SU-DHL-6 (cell line): ENCODE measurements around the gene FAF2.

ENCODE experiments used
- H2AFZ ChIP-seq: fragments of 200-600 bp; sonication (generic); 2 replicates; pipeline ENCODE4 v1.6.1; 2014; ENCODE audit warnings: low read depth, mild to moderate bottlenecking, moderate library complexity, mixed read lengths, antibody characterized with exemption, low read length; ENCODE audit not compliant: severe bottlenecking
- H3F3A ChIP-seq: fragments of 200-600 bp; shearing (Covaris generic); 2 replicates; pipeline ENCODE4 v1.6.0; 2016; ENCODE audit warnings: antibody characterized with exemption, mild to moderate bottlenecking; ENCODE audit not compliant: insufficient read depth
- H3K27ac ChIP-seq: fragments of 200-600 bp; sonication (generic); 2 replicates; pipeline ENCODE4 v1.5.1; 2016; ENCODE audit warnings: low read depth, mild to moderate bottlenecking, low read length, moderate library complexity, mixed read lengths
- H3K27me3 ChIP-seq: fragments of 200-600 bp; sonication (generic), shearing (Covaris generic); 2 replicates; pipeline ENCODE4 v1.6.0; 2014; ENCODE audit warnings: mild to moderate bottlenecking, low read length
- H3K36me3 ChIP-seq: fragments of 200-600 bp; sonication (generic); 2 replicates; pipeline ENCODE4 v1.6.1; 2014; ENCODE audit warnings: mild to moderate bottlenecking, low read length, mixed read lengths
- H3K4me2 ChIP-seq: fragments of 300-600, 200-600 bp; shearing (Covaris generic), sonication (generic); 2 replicates; pipeline ENCODE4 v1.6.0; 2014; ENCODE audit warnings: low read length, low read depth, mild to moderate bottlenecking; ENCODE audit not compliant: poor library complexity, severe bottlenecking
- H3K4me3 ChIP-seq: fragments of 200-600 bp; sonication (generic); 2 replicates; pipeline ENCODE4 v1.5.1; 2014; ENCODE audit warnings: antibody characterized with exemption, low read length, mild to moderate bottlenecking, mixed read lengths; ENCODE audit not compliant: insufficient read depth, poor library complexity, severe bottlenecking
- H3K79me2 ChIP-seq: fragments of 200-600 bp; sonication (generic); 2 replicates; pipeline ENCODE4 v1.6.1; 2014; ENCODE audit warnings: mild to moderate bottlenecking, low read length, moderate library complexity; ENCODE audit not compliant: insufficient read depth
- H3K9ac ChIP-seq: fragments of 200-600 bp; sonication (generic); 2 replicates; pipeline ENCODE4 v1.7.0; 2014; ENCODE audit warnings: mild to moderate bottlenecking, low read length
- H3K9me2 ChIP-seq: fragments of 200-600 bp; sonication (generic); replicated peaks from 2 replicates; pipeline ENCODE4 v1.6.1; 2014; ENCODE audit warnings: low read length; ENCODE audit not compliant: insufficient read depth
- H3K9me3 ChIP-seq: fragments of 200-600 bp; sonication (generic); 2 replicates; pipeline ENCODE4 v1.6.1; 2014; ENCODE audit warnings: low read length, mixed read lengths; ENCODE audit not compliant: insufficient read depth
- H4K20me1 ChIP-seq: fragments of 200-600 bp; sonication (generic); 2 replicates; pipeline ENCODE4 v1.6.1; 2014; ENCODE audit warnings: low read depth, mild to moderate bottlenecking, antibody characterized with exemption, low read length, moderate library complexity, mixed read lengths
- EZH2phosphoT487 ChIP-seq: fragments of 200-600 bp; sonication (generic), shearing (Covaris generic); conservative IDR thresholded peaks from 2 replicates; pipeline ENCODE4 v1.6.1; 2018; ENCODE audit warnings: mild to moderate bottlenecking, antibody characterized with exemption, low read length, moderate library complexity, mixed read lengths
- TF ChIP-seq, protein P1 (sequence below): fragments of 200-600 bp; sonication (generic); IDR thresholded peaks from one replicate; pipeline ENCODE4 v1.5.1; 2017; ENCODE audit warnings: antibody characterized with exemption, mild to moderate bottlenecking, low read length, moderate library complexity; ENCODE audit not compliant: insufficient read depth, poor library complexity, severe bottlenecking

Gene FAF2

DNA sequence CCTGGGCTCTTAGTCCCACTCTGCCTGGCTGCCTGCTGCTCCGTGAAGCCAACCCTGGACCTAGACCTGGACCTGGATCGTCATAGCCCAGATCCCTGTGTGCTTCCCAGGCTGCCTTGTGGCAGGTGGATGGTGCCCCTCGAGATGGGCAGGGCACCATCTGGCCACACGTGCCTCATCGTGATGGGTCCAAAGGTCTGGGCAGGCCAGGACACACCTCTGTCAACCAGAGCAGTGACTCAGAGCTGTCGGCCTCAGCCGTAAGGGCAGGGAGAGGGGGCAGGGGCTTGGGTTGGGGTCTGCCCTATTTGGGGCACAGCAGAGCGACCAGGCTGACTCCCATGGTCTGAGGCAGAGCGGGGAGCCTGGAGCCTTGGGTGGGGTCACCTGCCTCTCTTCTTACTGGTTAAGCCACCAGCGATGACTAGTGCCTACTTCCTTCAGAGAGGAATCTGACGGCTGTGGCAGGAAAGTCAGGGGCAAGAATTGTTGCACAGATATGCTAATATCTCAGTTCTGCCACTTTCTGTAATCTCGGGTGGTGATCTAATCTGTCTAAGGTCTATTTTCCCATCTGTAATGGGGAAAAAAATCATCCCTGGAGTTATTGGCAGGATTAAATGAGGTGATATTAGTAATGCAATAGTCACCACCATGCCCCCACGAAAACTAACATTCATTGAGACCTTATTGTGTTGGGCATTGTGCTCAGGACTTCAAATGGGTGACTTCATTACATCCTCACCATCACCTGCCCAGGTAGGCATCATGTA, 97.7 kb downstream of the FAF2 start:
- Histone ChIP-seq H3K4me2 (no peak overlapping the region), H3K4me3 (no peak overlapping the region), H3K9ac (no peak overlapping the region)

DNA sequence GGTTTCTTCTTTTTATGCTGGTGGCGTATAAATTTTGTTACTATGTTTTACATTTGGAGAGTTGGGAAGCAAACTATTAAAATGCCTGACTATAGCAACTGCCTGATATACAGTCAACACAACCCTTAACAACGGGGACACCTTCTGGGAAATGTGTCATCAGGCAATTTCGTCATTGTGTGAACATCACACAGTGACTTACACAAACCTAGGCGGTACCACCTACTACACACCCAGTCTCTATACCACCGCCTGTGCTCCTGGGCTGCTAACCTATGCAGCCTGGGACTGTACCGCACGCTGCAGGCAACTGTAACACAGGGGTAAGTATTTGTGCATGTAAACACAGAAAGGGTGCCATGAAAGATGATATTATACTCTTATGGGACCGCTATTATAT, 99.6 kb downstream of the FAF2 start:
- H3K9ac ChIP-seq, result no peak overlapping the region
- H3K27ac ChIP-seq, result no peak overlapping the region
- H3K9me3 ChIP-seq, result no peaks in the 10 kb centered on the region
- H3K4me3 ChIP-seq, result no peak overlapping the region
- TF ChIP-seq, protein P1, sequence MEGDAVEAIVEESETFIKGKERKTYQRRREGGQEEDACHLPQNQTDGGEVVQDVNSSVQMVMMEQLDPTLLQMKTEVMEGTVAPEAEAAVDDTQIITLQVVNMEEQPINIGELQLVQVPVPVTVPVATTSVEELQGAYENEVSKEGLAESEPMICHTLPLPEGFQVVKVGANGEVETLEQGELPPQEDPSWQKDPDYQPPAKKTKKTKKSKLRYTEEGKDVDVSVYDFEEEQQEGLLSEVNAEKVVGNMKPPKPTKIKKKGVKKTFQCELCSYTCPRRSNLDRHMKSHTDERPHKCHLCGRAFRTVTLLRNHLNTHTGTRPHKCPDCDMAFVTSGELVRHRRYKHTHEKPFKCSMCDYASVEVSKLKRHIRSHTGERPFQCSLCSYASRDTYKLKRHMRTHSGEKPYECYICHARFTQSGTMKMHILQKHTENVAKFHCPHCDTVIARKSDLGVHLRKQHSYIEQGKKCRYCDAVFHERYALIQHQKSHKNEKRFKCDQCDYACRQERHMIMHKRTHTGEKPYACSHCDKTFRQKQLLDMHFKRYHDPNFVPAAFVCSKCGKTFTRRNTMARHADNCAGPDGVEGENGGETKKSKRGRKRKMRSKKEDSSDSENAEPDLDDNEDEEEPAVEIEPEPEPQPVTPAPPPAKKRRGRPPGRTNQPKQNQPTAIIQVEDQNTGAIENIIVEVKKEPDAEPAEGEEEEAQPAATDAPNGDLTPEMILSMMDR, result no peak
- no peak for TF ChIP-seq EZH2phosphoT487
- H4K20me1 ChIP-seq, result no peaks in the 10 kb centered on the region
- peaks cover 5% of the 10 kb centered on the region for H3F3A ChIP-seq
- H3K9me2 ChIP-seq, result no peaks in the 10 kb centered on the region
- H3K79me2 ChIP-seq, result no peaks in the 10 kb centered on the region
- no peaks in the 10 kb centered on the region for H3K36me3 ChIP-seq
- no peak overlapping the region for H2AFZ ChIP-seq
- no peak overlapping the region for H3K4me2 ChIP-seq
- no peaks in the 10 kb centered on the region for H3K27me3 ChIP-seq

More for the DNA sequence above, 97.7 kb downstream of the FAF2 start:
- H3F3A ChIP-seq, result peaks cover 5% of the 10 kb centered on the region
- H3K9me3 ChIP-seq, result no peaks in the 10 kb centered on the region
- no peak overlapping the region for H3K27ac ChIP-seq
- H3K36me3 ChIP-seq, result no peaks in the 10 kb centered on the region
- TF ChIP-seq EZH2phosphoT487, result no peak
- TF ChIP-seq, protein P1, result no peak
- H3K27me3 ChIP-seq, result no peaks in the 10 kb centered on the region
- no peaks in the 10 kb centered on the region for H3K79me2 ChIP-seq
- no peak overlapping the region for H2AFZ ChIP-seq
- H3K9me2 ChIP-seq, result no peaks in the 10 kb centered on the region
- no peaks in the 10 kb centered on the region for H4K20me1 ChIP-seq

DNA sequence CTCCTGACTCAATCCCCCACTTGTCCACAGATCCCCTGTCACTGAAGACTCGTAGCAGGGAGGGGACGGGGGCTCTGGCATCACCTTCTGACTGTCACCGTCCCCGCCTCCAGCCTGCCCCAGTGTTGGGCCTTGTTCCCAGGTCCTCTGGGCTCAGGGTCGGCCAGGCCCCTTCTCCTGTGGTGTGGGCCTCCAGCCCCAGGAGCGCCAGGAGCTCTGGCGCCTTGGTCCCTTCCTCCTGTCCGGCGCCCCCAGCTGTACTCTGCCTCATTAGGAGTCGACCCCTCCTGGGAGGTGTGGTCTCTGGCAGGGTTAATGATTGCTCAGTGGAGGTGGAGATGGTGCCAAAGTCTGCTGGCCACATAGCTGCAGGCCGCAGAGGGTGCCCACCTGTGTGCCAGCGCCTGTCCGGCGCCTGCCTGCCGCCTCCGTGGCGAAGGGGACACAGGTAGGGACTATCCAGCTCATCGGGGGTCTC, 100.8 kb downstream of the FAF2 start, which contains the start of gene CDHR2:
TSS of gene CDHR2 (plus strand) at position 376 of the 478 bp plus-strand sequence. CDS start 16,011 bp downstream, outside the sequence.
- Histone ChIP-seq H3K27me3 (no peaks in the 10 kb centered on the region), H2AFZ (no peak within 1 kb of the TSS), H3K9me3 (no peaks in the 10 kb centered on the region), H3K36me3 (no peaks in the 10 kb centered on the region), H3K4me2 (no peak within 1 kb of the TSS), H3K27ac (no peak within 1 kb of the TSS), H3K9me2 (no peaks in the 10 kb centered on the region), H3F3A (no peaks in the 10 kb centered on the region), H3K4me3 (no peak within 1 kb of the TSS), H4K20me1 (no peaks in the 10 kb centered on the region), H3K79me2 (no peaks in the 10 kb centered on the region), H3K9ac (no peak within 1 kb of the TSS)
- TF ChIP-seq, protein P1, result no peak
- TF ChIP-seq EZH2phosphoT487, result no peak
